ENCODE results near the gene RPL4. TPM values are rescaled to one million over a fixed set of nuclear protein-coding genes. Genes with fewer than 3 reads are reported as not detected.

Gene RPL4
- total RNA-seq, 6 donors from 2014 or later = 807 to 2,526 (median 1,681) TPM

DNA sequence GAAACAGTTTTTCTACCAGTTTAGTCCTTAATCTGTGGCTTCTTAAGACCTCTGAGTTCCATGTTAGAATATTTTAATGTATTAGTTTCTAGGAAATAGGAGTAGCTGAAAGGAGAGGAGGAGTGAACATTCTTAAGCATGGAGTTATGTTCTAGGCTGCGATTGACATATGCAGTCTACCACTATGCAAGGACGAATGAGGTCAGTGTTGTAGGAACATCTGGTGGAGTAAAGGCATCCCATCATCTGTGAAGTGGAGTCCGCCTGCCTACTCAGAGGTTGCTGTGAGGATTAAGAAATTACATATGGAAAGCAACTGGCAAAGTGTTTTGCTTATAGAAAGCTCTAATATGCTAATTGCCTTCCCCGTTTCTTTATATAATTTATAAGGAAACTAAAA is 52.2 kb downstream of the RPL4 start:
- DNase-seq = no peak
- 92 to 95% methylated on average over 4 of the region's 4 CpGs for WGBS, 2 donors
- no peak overlapping the region for H3K27ac ChIP-seq

More for the DNA sequence above, 52.2 kb downstream of the RPL4 start:
- no peaks in the 10 kb centered on the region for H3K27me3 ChIP-seq
- no peaks in the 10 kb centered on the region for H3K9me3 ChIP-seq
- H3K36me3 ChIP-seq = peaks cover 0 to 16% (median 2%) of the 10 kb centered on the region in 4 donors
- H3K4me3 ChIP-seq = no peak overlapping the region
- TF ChIP-seq POLR2A (IDR thresholded peaks at IDR 0.05) (no peak), EP300 (IDR thresholded peaks at IDR 0.05) (no peak), CTCF (IDR thresholded peaks at IDR 0.05) (no peak), POLR2AphosphoS5 (IDR thresholded peaks at IDR 0.05) (no peak)
- no peak for ATAC-seq (ENCODE audit: low FRiP score in 2 of 2)
- no peaks in the 10 kb centered on the region for H3K4me1 ChIP-seq

Small RNA genes lying within 50 kb of the gene (small RNA-seq; reads per million reads assigned to genes)
- 0 to 0.06 (median 0) reads per million in 4 donors for gene MIR4512
- gene RF01159 = 0 reads per million in 4 donors
- gene SNORD16 = 0 reads per million in 4 donors
- gene SNORD18A = 0 reads per million in 4 donors
- 0 reads per million in 4 donors for gene SNORD18B
- 0 reads per million in 4 donors for gene SNORD18C

Other genes starting within 250 kb of the RPL4 start
- 10 to 100 TPM; 20.1 to 48.2 (median 26.9) TPM for gene DIS3L, start 211.3 kb downstream of the RPL4 start, total RNA-seq
- gene TIPIN, start 148.2 kb downstream of the RPL4 start, total RNA-seq = 10 to 100 TPM in 1 of 6 donors, 1 to 10 TPM in 5; 1.2 to 10.8 (median 5.7) TPM
- 10 to 100 TPM; 38.5 to 80.3 (median 62.4) TPM for gene MAP2K1, start 117.9 kb downstream of the RPL4 start, total RNA-seq
- 10 to 100 TPM; 19.0 to 35.1 (median 25.5) TPM for gene SNAPC5, start 7.1 kb downstream of the RPL4 start, total RNA-seq
- gene ZWILCH, start 471 bp upstream of the RPL4 start, total RNA-seq = 1 to 10 TPM in 5 of 6 donors, under 1 TPM in 1; 0.33 to 6.3 (median 5.1) TPM
- not detected for gene LCTL, start 61.1 kb upstream of the RPL4 start, total RNA-seq
- gene SMAD6, start 197.4 kb upstream of the RPL4 start, total RNA-seq = 100 to 1,000 TPM in 3 of 6 donors, 10 to 100 TPM in 3; 76.6 to 377 (median 102) TPM

Measured in upper lobe of left lung (tissue), 6 donors.